Fibroblast of mammary gland (primary cell): ENCODE measurements around the gene SPRED2.

Experiments used
- DNase-seq: peaks from one replicate; pipeline ENCODE4 v3.0.0-alpha.2; 2010; ENCODE audit warnings: low read depth
- H3K4me3 ChIP-seq: 2 replicates; pipeline ENCODE4 v1.5.1; 2011; ENCODE audit warnings: low read depth, mild to moderate bottlenecking, low read length, moderate library complexity; ENCODE audit not compliant: control insufficient read depth
- TF ChIP-seq, protein P1 (sequence below): conservative IDR thresholded peaks from 2 replicates; pipeline ENCODE4 v1.5.1; 2011; ENCODE audit warnings: low read depth, low read length, inconsistent platforms; ENCODE audit not compliant: control insufficient read depth, insufficient read depth

Gene SPRED2

DNA sequence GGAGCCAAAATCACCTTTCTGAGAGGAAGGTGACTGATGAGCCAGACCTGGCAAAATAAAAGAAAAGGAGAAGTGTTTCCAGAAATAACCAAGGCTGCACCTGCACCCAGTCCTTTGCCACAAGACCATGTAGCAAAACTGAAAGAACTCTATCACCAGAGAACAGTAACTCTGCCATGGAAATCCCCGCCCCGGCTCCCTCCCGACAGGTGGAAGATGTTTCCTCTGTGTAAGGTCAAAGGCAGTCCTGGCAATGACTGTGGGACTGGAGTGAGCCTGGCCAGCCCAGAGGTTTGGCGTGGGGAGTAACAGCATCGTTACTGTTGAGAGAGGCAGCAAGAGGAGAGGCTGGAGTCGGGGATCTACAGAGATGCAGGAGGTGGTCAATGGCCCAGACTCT lies 42.3 kb downstream of the SPRED2 start:
- TF ChIP-seq, protein P1, sequence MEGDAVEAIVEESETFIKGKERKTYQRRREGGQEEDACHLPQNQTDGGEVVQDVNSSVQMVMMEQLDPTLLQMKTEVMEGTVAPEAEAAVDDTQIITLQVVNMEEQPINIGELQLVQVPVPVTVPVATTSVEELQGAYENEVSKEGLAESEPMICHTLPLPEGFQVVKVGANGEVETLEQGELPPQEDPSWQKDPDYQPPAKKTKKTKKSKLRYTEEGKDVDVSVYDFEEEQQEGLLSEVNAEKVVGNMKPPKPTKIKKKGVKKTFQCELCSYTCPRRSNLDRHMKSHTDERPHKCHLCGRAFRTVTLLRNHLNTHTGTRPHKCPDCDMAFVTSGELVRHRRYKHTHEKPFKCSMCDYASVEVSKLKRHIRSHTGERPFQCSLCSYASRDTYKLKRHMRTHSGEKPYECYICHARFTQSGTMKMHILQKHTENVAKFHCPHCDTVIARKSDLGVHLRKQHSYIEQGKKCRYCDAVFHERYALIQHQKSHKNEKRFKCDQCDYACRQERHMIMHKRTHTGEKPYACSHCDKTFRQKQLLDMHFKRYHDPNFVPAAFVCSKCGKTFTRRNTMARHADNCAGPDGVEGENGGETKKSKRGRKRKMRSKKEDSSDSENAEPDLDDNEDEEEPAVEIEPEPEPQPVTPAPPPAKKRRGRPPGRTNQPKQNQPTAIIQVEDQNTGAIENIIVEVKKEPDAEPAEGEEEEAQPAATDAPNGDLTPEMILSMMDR, result no peak
- no peak for DNase-seq
- H3K4me3 ChIP-seq, result no peak overlapping the region

DNA sequence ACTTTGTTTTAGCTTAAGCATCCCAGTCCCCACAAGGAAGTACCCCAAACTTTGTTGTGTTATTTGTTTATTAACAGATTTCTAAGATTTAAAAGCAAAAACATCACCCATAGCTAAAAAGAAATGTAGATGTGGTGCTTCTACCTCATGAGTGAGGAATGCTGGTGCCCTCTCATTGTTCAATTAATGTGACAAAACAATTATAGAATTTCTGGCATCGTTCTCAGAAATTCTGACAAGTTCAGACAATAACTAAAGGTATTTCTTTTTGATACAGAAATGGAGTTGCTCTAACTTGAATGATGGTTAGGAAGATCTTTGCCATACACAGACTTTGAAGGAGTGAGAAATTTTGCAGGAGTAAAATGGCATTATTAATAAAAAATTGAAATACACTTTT lies 42.9 kb downstream of the SPRED2 start:
- no peak overlapping the region for H3K4me3 ChIP-seq
- TF ChIP-seq, protein P1, result no peak
- DNase-seq, result no peak

DNA sequence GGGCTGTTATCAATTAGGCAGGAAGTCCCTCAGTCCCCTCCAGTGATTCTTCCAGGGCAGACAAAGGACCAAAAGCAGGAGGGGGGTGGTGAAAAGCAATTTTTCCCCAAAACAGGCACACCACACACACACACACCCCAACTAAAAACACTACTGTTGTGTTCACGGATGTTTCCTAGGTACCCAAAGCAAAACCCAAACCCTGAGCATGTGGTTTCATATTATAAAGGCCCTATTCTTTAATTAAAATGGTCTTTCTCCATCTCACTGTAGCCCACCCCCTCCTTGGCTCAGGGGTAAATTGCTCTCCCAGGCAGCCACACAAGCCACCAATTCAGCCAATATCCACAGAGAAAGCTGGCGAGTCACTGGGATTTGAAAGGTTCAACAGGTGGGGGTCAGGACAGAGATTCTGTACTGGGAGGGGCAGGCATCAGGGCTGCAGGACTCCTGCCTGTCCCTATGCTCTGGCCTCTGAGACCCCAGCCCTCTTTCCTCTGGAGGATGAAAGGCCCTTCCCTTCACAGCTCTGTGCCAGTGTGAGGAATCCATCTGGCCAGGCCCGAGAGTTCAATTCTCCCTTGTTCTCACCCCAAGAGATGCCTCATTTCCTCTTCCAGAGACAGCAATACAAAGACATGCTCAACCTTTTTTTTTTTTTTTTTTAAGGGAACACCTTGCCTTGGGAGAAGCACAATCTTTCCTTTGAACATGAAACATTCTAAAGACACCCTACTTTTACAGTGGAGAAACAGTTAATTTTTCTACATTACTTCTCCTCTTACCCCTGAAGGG lies 43.6 kb downstream of the SPRED2 start:
- DNase-seq, result no peak
- TF ChIP-seq, protein P1, result no peak
- no peak overlapping the region for H3K4me3 ChIP-seq

DNA sequence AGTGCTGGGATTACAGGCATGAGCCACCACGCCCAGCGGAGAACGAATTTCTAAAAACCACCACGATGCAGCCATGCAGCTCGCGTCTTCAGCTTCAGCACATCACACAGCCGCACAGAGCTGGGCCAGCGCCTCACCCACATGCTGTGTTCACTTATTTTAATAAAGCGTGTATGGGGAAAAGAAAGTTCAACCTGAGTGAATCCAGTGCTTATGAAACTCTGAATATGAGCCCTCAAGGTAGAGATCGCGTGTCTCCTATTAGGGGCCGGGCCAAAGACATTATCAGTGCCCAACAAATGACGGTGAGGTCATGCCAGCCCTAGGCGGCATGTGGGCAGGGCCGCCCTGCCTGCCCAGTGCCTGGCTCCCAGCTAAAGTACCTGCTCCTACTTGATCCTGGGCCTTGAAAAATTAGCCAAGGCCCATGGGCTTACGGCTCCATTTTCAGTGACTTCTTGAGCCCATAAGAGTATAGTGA lies 44.3 kb downstream of the SPRED2 start:
- H3K4me3 ChIP-seq, result no peak overlapping the region
- no peak for DNase-seq
- TF ChIP-seq, protein P1, result no peak

DNA sequence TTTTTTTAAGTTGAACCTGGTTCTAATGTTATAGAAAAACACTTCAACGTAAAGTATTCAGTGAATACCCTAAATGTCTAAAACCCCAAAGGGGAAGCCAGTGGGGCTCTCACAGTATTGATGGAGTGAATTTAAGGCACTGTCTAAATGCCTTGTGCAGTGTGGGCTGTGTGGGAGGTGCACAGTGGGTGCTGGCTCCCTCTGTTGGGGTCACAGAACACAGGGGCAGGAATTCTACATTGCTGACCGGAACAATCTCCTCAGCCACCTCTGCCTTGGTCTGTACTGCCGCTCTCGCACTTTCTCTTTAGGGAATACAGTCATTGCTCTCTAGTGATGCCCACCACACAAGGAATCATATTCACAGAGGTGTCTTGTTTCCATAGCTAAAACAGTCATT lies 45.4 kb downstream of the SPRED2 start:
- no peak for DNase-seq
- TF ChIP-seq, protein P1, result peak; percentile 5
- no peak overlapping the region for H3K4me3 ChIP-seq

DNA sequence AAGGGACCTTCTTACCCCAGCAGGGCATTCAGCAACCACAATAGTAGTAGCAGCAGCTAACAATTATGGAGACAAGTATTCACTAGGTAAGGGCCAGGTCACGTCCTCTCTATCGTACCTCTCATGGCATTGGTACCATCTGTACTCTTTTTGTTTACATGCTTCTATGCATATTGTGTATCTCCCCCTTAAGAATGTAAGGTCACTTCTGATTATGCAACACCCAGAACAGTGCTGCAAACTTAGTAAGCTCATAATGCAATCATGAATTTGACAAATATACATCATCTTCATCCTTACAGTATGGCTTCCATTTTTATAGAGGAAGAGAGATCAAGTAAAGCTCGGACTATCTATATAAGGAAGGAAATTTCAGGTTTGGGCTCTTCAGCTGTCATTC lies 46.1 kb downstream of the SPRED2 start:
- TF ChIP-seq, protein P1, result no peak
- DNase-seq, result no peak
- no peak overlapping the region for H3K4me3 ChIP-seq
